SK-N-MC (cell line): ENCODE measurements around the gene C6orf136.

Source experiments
- DNase-seq: peaks from one replicate; pipeline ENCODE4 v3.0.0-alpha.2; 2011; ENCODE audit warnings: low read depth, low spot score
- H3K27ac ChIP-seq: fragments of 200-600 bp; sonication (generic); 2 replicates; pipeline ENCODE4 v1.5.1; 2016; ENCODE audit warnings: mixed run types
- H3K36me3 ChIP-seq: fragments of 200-600 bp; sonication (generic); 2 replicates; pipeline ENCODE4 v1.6.1; 2017; ENCODE audit warnings: antibody characterized with exemption, low read length, mixed read lengths; ENCODE audit not compliant: insufficient read depth
- H3K4me3 ChIP-seq: fragments of 200-600 bp; sonication (generic); 2 replicates; pipeline ENCODE4 v1.5.1; 2016
- H3K9ac ChIP-seq: fragments of 200-600 bp; sonication (generic); 2 replicates; pipeline ENCODE4 v1.8.0; 2017; ENCODE audit warnings: mixed run types, mixed read lengths; ENCODE audit not compliant: insufficient read length
- H3K9me3 ChIP-seq: fragments of 200-600 bp; sonication (generic); 2 replicates; pipeline ENCODE4 v1.6.1; 2017; ENCODE audit warnings: low read depth, mild to moderate bottlenecking, antibody characterized with exemption, low read length, moderate library complexity, mixed read lengths
- EZH2 ChIP-seq: fragments of 200-600 bp; sonication (generic); IDR thresholded peaks from one replicate; pipeline ENCODE4 v1.6.1; 2017; ENCODE audit warnings: antibody characterized with exemption
- FOXP2 ChIP-seq: optimal IDR thresholded peaks from 2 replicates; pipeline ENCODE3; 2011; ENCODE audit warnings: mild to moderate bottlenecking, moderate library complexity; ENCODE audit not compliant: insufficient read depth; ENCODE audit errors: extremely low read length, control extremely low read depth
- POLR2AphosphoS5 ChIP-seq: IDR thresholded peaks from 2 replicates; pipeline ENCODE4 v1.6.1; 2012; ENCODE audit warnings: mild to moderate bottlenecking, low read depth, low read length, borderline replicate concordance

The C6orf136 gene

GRCh38 chr6:30603961-30604360, 43.0 kb upstream of the C6orf136 start:
- no peak for DNase-seq
- Histone ChIP-seq H3K9me3 (no peaks in the 10 kb centered on the region), H3K4me3 (no peak overlapping the region), H3K27ac (no peak overlapping the region), H3K36me3 (peaks cover 87% of the 10 kb centered on the region), H3K9ac (no peak overlapping the region)
- TF ChIP-seq EZH2 (no peak), FOXP2 (no peak), POLR2AphosphoS5 (no peak)

GRCh38 chr6:30610065-30610464, 36.9 kb upstream of the C6orf136 start:
- Histone ChIP-seq H3K4me3 (no peak overlapping the region), H3K36me3 (peaks cover 54% of the 10 kb centered on the region), H3K9ac (no peak overlapping the region), H3K27ac (no peak overlapping the region), H3K9me3 (no peaks in the 10 kb centered on the region)
- TF ChIP-seq EZH2 (no peak), POLR2AphosphoS5 (no peak; the same call in 1 of the 2 replicates), FOXP2 (no peak)
- no peak for DNase-seq

- no peak overlapping the region for H3K4me3 ChIP-seq
- peak overlapping the region; percentile 100 for H3K27ac ChIP-seq
- no peak for DNase-seq
- no peaks in the 10 kb centered on the region for H3K9me3 ChIP-seq
- TF ChIP-seq EZH2 (no peak), FOXP2 (no peak), POLR2AphosphoS5 (no peak)
- no peak overlapping the region for H3K9ac ChIP-seq
- H3K36me3 ChIP-seq: peaks cover 49% of the 10 kb centered on the region
These were observed 35.6 kb upstream of the C6orf136 start for GRCh38 chr6:30611150-30611855.

- H3K27ac ChIP-seq: peak overlapping the region; percentile 100; the same call in 1 of the 2 replicates
- H3K4me3 ChIP-seq: no peak overlapping the region
- no peak for TF ChIP-seq FOXP2
- no peak for TF ChIP-seq EZH2
- no peak for TF ChIP-seq POLR2AphosphoS5
- H3K9me3 ChIP-seq: no peaks in the 10 kb centered on the region
- no peak overlapping the region for H3K9ac ChIP-seq
- peaks cover 49% of the 10 kb centered on the region for H3K36me3 ChIP-seq
- no peak for DNase-seq
These were observed 35.1 kb upstream of the C6orf136 start for GRCh38 chr6:30611856-30612194.

- peaks cover 47% of the 10 kb centered on the region for H3K36me3 ChIP-seq
- DNase-seq: no peak
- no peak for TF ChIP-seq POLR2AphosphoS5
- TF ChIP-seq EZH2: no peak
- TF ChIP-seq FOXP2: no peak
- peak overlapping the region; percentile 100 for H3K27ac ChIP-seq
- H3K9me3 ChIP-seq: no peaks in the 10 kb centered on the region
- H3K4me3 ChIP-seq: 0 out of 2 replicates have a peak overlapping the region, but pooled peaks have one; percentile 3
- peak overlapping the region; percentile 37 for H3K9ac ChIP-seq
These were observed 34.7 kb upstream of the C6orf136 start for GRCh38 chr6:30612213-30612612.

- no peaks in the 10 kb centered on the region for H3K9me3 ChIP-seq
- H3K27ac ChIP-seq: peak overlapping the region; percentile 100
- no peak for DNase-seq
- peak; percentile 20 for TF ChIP-seq POLR2AphosphoS5
- TF ChIP-seq EZH2: no peak
- peaks cover 41% of the 10 kb centered on the region for H3K36me3 ChIP-seq
- H3K4me3 ChIP-seq: 0 out of 2 replicates have a peak overlapping the region, but pooled peaks have one; percentile 3
- peak overlapping the region; percentile 37 for H3K9ac ChIP-seq
These were observed 34.2 kb upstream of the C6orf136 start for GRCh38 chr6:30612687-30613248.

- Histone ChIP-seq H3K27ac (peak overlapping the region; percentile 100), H3K9ac (peak overlapping the region; percentile 100), H3K4me3 (no peak overlapping the region; the same call in 1 of the 2 replicates), H3K36me3 (peaks cover 34% of the 10 kb centered on the region), H3K9me3 (no peaks in the 10 kb centered on the region)
- TF ChIP-seq POLR2AphosphoS5 (no peak; the same call in 1 of the 2 replicates), EZH2 (no peak), FOXP2 (no peak)
- DNase-seq: no peak
These were observed 33.5 kb upstream of the C6orf136 start for GRCh38 chr6:30613251-30614043.

- Histone ChIP-seq H3K27ac (peak overlapping the region; percentile 100), H3K9me3 (no peaks in the 10 kb centered on the region), H3K36me3 (peaks cover 28% of the 10 kb centered on the region), H3K4me3 (peak overlapping the region; percentile 99), H3K9ac (peak overlapping the region; percentile 100)
- TF ChIP-seq FOXP2 (no peak), POLR2AphosphoS5 (peak; percentile 63; the same call in 1 of the 2 replicates), EZH2 (no peak)
- DNase-seq: no peak
These were observed 32.7 kb upstream of the C6orf136 start for GRCh38 chr6:30614044-30614842.
